HFF-Myc (cell line): Measurements from ENCODE around the gene MAP1LC3B2.

ENCODE experiments used
- DNase-seq: peaks from one replicate; pipeline ENCODE4 v3.0.0-alpha.2; 2011; ENCODE audit warnings: low read depth; ENCODE audit errors: extremely low read depth
- H3K4me3 ChIP-seq: replicated peaks from 2 replicates; pipeline ENCODE4 v1.5.1; 2011; ENCODE audit warnings: low read depth, mild to moderate bottlenecking, control low read depth, low read length
- CTCF ChIP-seq: IDR thresholded peaks from 2 replicates; pipeline ENCODE4 v1.5.1; 2012; ENCODE audit warnings: mild to moderate bottlenecking, low read depth, low read length, control low read depth; ENCODE audit errors: missing control alignments

MAP1LC3B2 gene

GRCh38 chr12:116547955-116548501 is 11.2 kb upstream of the MAP1LC3B2 start:
- no peak for DNase-seq
- no peak for TF ChIP-seq CTCF
- H3K4me3 ChIP-seq: no peak overlapping the region

DNA sequence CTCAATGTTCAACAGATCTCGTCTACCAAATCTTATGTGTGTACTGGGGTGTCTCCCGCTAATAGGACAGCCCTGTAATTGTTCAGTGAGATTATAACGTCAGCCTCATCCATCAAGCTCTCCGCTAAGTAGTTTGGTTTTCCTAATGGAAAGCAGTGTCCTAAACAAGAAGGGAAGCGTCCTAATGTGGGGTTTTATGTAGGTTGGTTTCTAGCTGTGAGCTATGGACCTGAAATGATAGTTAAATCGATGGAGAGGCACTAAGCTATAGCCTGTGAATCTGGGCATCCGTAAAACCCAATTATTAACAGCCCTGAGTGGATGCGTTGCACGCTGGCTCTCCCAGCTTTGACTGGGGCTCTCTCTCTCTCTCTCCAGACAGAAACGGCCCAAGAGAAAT is 9.2 kb upstream of the MAP1LC3B2 start:
- no peak for DNase-seq
- no peak overlapping the region for H3K4me3 ChIP-seq
- no peak for TF ChIP-seq CTCF

GRCh38 chr12:116551151-116551550 is 8.0 kb upstream of the MAP1LC3B2 start:
- no peak for TF ChIP-seq CTCF
- DNase-seq: no peak
- no peak overlapping the region for H3K4me3 ChIP-seq

DNA sequence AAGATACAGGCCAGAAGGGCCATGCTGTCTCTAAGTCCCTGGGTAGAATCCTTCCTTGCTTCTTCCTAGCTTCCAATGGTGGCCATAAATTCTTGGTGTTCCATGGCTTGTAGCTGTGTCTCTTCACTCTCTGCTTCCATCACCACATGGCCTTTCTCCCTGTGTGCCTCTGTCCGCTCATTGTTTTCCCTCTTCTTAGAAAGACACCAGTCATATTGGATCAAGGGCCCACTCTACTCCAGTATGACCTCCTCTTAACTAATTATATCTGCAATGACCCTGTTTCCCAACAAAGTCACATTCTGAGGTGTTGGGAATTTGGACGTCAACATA is 7.6 kb upstream of the MAP1LC3B2 start:
- DNase-seq: no peak
- TF ChIP-seq CTCF: no peak
- H3K4me3 ChIP-seq: no peak overlapping the region

GRCh38 chr12:116551952-116552772 is 7.0 kb upstream of the MAP1LC3B2 start:
- no peak for TF ChIP-seq CTCF
- DNase-seq: no peak
- no peak overlapping the region for H3K4me3 ChIP-seq

DNA sequence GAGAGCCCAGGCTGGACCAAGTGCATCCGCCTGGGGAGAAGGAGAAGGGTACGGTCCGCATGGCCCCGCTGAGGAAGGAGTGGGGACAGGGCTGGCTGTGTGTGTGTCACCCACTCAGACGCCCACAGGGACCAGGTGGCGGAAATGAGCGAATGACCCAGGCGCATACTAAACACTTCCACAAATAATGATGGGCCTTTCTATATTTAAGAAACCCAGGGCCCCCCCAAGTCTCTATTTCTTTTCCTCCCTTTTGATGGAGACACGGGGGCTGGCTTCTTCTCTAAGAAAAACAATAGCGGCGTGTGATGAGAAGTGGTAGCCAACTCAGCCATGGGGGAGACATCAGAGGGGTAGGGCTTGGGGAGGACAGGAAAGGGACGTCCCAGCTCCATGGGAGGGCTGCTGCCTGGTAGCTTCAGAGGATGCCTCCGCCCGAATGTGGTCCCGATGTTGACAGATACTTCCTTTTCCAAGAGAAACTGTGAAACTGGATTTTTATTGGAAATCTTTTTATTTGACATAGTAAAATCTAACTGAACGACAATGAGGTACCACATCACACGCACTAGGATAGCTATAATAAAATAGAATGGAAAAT is 6.3 kb upstream of the MAP1LC3B2 start:
- DNase-seq: no peak
- no peak for TF ChIP-seq CTCF
- H3K4me3 ChIP-seq: no peak overlapping the region
